Ovary (tissue), 3 donors: ENCODE data around the gene IPPK.

ENCODE experiments used
- CTCF ChIP-seq, 3 donors: fragments of 450-650 bp in 2 of 3; fragments of 200-600 bp in 1 of 3; IDR thresholded peaks; one replicate each; pipeline versions ENCODE4 v1.5.1 to v1.8.0; 2016 to 2022; ENCODE audit warnings: antibody characterized with exemption in 3 of 3, mild to moderate bottlenecking in 1 of 3
- EP300 ChIP-seq: sonication (generic); formaldehyde crosslinking; IDR thresholded peaks from one replicate; pipeline ENCODE4 v1.6.1; 2017; ENCODE audit warnings: antibody characterized with exemption
- POLR2A ChIP-seq: fragments of 450-650 bp; IDR thresholded peaks from one replicate; pipeline ENCODE4 v1.6.1; 2017; ENCODE audit warnings: antibody characterized with exemption, mild to moderate bottlenecking, moderate library complexity
- donor health status: DM: no; HTN: no; CAD: no.

DNA sequence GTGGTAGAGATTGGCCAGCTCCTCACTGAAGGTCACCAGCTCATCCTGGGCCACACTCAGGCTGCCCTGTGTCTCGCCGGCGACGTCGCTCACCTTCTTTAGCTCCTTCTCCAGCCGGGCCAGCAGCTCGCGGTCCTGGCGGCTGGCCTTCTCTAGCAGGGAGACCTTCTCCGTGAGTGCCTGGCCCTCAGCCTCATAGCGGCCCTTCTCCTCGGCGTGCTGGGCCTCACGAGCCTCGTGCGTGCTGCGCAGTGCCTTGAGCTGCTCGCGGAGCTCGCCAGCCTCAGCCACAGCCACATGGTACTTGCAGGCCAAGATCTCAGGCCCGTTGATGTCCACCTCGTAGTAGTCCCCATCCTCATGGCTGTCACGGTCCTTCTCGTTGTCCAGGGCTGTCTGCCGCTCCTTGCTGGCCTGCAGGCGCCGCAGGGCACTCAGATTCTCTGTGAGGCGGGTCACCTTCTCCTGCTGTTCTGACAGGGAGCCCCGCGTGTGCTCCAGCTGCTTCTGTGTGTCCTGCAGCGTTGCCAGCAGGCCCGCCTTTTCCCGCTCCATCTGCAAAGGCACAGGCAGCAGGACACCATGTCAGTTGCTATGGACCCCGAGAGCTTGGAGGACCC is 49.2 kb upstream of the IPPK start:
- TF ChIP-seq CTCF (IDR thresholded peaks at IDR 0.05): no peak
- TF ChIP-seq POLR2A: no peak
- TF ChIP-seq EP300: no peak
